Mesothelial cell of epicardium (in vitro differentiated cells): ENCODE data around the gene SCGB2B2. TPM values are rescaled to one million over a fixed set of nuclear protein-coding genes. Genes with fewer than 3 reads are reported as not detected.
A peak's percentile ranks its signal among the peaks of the same experiment; 100 is the strongest.
"Not testable (repeated sequence)": the region's sequence is repeated elsewhere in the genome, so short reads cannot be mapped to it uniquely, and the experiment has no call there.

Experiments used
- DNase-seq, 2 experiments: peaks; one replicate each; pipeline ENCODE4 v3.0.0; 2021; ENCODE audit warnings: low spot score in 2 of 2; ENCODE audit not compliant: unreplicated experiment in 2 of 2
- H3K27ac Mint-ChIP-seq: 2 replicates; pipeline ENCODE4 v1.8.0; 2021; ENCODE audit warnings: mixed read lengths
- H3K27me3 Mint-ChIP-seq: 2 replicates; pipeline ENCODE4 v1.8.0; 2021; ENCODE audit warnings: low read depth, mixed read lengths
- H3K36me3 Mint-ChIP-seq: 2 replicates; pipeline ENCODE4 v1.8.0; 2021; ENCODE audit warnings: mixed read lengths
- H3K4me1 Mint-ChIP-seq: 2 replicates; pipeline ENCODE4 v1.8.0; 2021; ENCODE audit warnings: mixed read lengths
- H3K4me3 Mint-ChIP-seq: 2 replicates; pipeline ENCODE4 v1.8.0; 2021; ENCODE audit warnings: mild to moderate bottlenecking, moderate library complexity, mixed read lengths
- H3K9me3 Mint-ChIP-seq: 2 replicates; pipeline ENCODE4 v1.8.0; 2021; ENCODE audit warnings: mixed read lengths
- CTCF ChIP-seq: fragments of 200-600 bp; sonication (generic); IDR thresholded peaks from one replicate; pipeline ENCODE4 v1.5.0; 2021; ENCODE audit warnings: antibody characterized with exemption; ENCODE audit not compliant: unreplicated experiment
- total RNA-seq: library from RNA; stranded (reverse); gene quantifications from 3 replicates; pipeline ENCODE4 v1.2.1, GENCODE V29; 2021

The SCGB2B2 gene
- total RNA-seq, 1 donor from 2014 or later: 1.1 TPM

- no peak overlapping the region for H3K27ac Mint-ChIP-seq
- no peak for DNase-seq
- peaks cover 31% of the 10 kb centered on the region for H3K36me3 Mint-ChIP-seq
- no peak overlapping the region for H3K4me3 Mint-ChIP-seq
- H3K27me3 Mint-ChIP-seq: peaks cover 6% of the 10 kb centered on the region
- H3K9me3 Mint-ChIP-seq: peaks cover 84% of the 10 kb centered on the region
- H3K4me1 Mint-ChIP-seq: no peaks in the 10 kb centered on the region
- no peak for TF ChIP-seq CTCF
These were observed 11.6 kb upstream of the SCGB2B2 start for GRCh38 chr19:34688592-34688991.

GRCh38 chr19:34687348-34687747 is 10.4 kb upstream of the SCGB2B2 start:
- no peaks in the 10 kb centered on the region for H3K4me1 Mint-ChIP-seq
- no peak overlapping the region for H3K27ac Mint-ChIP-seq
- no peak for TF ChIP-seq CTCF
- no peak overlapping the region for H3K4me3 Mint-ChIP-seq
- H3K27me3 Mint-ChIP-seq: peaks cover 2% of the 10 kb centered on the region
- H3K9me3 Mint-ChIP-seq: peaks cover 83% of the 10 kb centered on the region
- peaks cover 43% of the 10 kb centered on the region for H3K36me3 Mint-ChIP-seq
- no peak for DNase-seq

GRCh38 chr19:34686455-34686854 is 9.5 kb upstream of the SCGB2B2 start:
- no peak for DNase-seq
- no peak overlapping the region for H3K4me3 Mint-ChIP-seq
- H3K36me3 Mint-ChIP-seq: peaks cover 52% of the 10 kb centered on the region
- peaks cover 81% of the 10 kb centered on the region for H3K9me3 Mint-ChIP-seq
- peaks cover 2% of the 10 kb centered on the region for H3K27me3 Mint-ChIP-seq
- H3K27ac Mint-ChIP-seq: no peak overlapping the region
- no peak for TF ChIP-seq CTCF
- H3K4me1 Mint-ChIP-seq: no peaks in the 10 kb centered on the region

GRCh38 chr19:34685266-34685665 is 8.3 kb upstream of the SCGB2B2 start:
- H3K9me3 Mint-ChIP-seq: peaks cover 80% of the 10 kb centered on the region
- H3K4me1 Mint-ChIP-seq, H3K27me3 Mint-ChIP-seq, DNase-seq, H3K27ac Mint-ChIP-seq, H3K4me3 Mint-ChIP-seq: not testable (repeated sequence)
- peaks cover 62% of the 10 kb centered on the region for H3K36me3 Mint-ChIP-seq

GRCh38 chr19:34681478-34681877 is 4.5 kb upstream of the SCGB2B2 start:
- Mint-ChIP-seq H3K27ac (no peak overlapping the region), H3K27me3 (peaks cover under 1% of the 10 kb centered on the region), H3K9me3 (peaks cover 70% of the 10 kb centered on the region), H3K4me1 (peaks cover 13% of the 10 kb centered on the region), H3K4me3 (no peak overlapping the region), H3K36me3 (peaks cover 80% of the 10 kb centered on the region)
- TF ChIP-seq CTCF: no peak
- no peak for DNase-seq

GRCh38 chr19:34678421-34678820 is 1.5 kb upstream of the SCGB2B2 start:
- DNase-seq: no peak
- TF ChIP-seq CTCF: no peak
- Mint-ChIP-seq H3K4me1 (peaks cover 16% of the 10 kb centered on the region), H3K27ac (peak overlapping the region; percentile 93), H3K27me3 (peaks cover 25% of the 10 kb centered on the region), H3K9me3 (peaks cover 46% of the 10 kb centered on the region), H3K36me3 (peaks cover 50% of the 10 kb centered on the region), H3K4me3 (peak overlapping the region; percentile 85)
